Right kidney (tissue), 1 donor: ENCODE measurements around the gene PLOD1.
"Not testable (repeated sequence)": the region's sequence is repeated elsewhere in the genome, so short reads cannot be mapped to it uniquely, and the experiment has no call there.

Experiments
- DNase-seq: peaks from one replicate; pipeline ENCODE4 v3.0.0-alpha.2; 2016

The PLOD1 gene

GRCh38 chr1:11938722-11939526 is 4.4 kb downstream of the PLOD1 start:
- no peak for DNase-seq

GRCh38 chr1:11939794-11940193 is 5.3 kb downstream of the PLOD1 start:
- not testable (repeated sequence) for DNase-seq

DNA sequence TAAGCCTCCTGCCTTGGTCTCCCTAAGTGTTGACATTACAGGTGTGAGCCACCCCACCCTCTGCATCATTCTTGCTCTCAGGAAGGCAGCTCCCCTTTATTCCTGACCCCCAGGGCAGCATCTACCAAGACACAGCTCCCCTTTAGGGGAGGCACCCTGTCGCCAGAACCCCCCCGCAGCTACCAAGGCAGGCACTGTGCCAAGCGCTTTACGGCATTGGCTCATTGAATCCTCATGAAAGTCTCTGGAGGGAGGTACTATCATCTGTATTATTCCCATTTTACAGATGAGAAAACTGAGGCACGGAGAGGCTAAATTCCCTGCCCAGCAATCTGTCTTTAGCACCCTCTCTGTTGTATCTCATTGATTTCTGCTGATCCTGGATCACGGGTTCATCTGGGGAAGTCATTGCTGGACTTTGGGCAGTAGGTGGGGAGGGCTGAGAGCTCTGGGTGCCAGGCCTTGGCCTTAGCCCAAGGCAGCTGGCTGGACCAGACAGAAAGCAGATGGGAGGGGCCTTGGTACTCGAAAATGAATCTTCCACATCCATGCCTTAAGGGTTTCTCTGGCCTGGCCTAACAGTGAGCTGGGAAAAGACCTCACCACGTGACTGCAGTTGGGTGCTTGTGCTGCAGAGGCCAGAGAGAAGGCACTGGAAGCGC is 5.9 kb downstream of the PLOD1 start:
- no peak for DNase-seq

DNA sequence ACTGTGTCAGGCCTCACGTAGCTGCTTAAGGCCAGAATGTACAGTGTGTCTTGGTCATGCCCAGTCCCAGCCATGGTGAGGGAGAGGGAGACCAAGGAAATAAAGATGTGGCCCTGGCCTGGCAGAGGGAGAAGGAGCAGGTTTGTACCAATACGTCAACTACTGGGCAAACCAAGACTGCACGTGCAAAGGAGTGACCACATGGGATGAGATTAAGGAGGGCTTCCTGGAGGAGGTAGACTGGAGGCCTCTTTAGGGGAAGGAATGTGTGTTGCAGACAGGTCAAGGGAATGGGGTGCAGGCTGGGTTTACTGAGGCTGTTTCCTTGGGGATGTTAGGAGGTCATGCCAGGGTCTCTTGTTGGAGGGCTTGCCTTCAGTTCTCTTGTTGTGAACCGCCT is 7.8 kb downstream of the PLOD1 start:
- DNase-seq = no peak

- no peak for DNase-seq
These were observed 9.1 kb downstream of the PLOD1 start for GRCh38 chr1:11943619-11944018.

DNA sequence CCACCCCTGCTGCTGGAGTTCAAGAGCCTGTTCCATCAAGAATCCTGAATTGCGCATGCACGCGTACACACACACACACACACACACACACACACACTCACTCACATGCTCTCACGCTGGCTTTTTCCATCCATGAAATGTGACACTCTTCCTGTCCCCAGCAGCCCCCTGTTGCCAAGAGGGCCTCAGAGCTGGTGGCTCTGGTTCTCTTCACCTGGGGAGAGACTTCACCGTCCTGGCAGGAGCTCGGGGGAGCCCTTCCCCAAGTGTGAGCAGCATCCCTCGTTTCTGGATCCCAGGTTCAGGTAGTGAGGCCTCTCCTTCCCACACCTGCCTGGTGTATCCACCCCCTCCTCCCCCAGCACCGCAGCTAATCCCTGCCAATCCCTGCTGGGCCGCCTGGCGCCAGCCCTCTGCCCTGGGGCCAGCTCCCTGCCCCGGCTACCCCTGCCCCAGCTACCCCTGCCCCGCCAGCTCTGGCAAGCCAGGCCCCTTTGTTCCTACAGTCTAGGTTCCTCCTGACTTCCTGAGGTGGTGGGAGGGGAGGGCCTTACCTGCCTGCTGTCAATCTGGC is 9.9 kb downstream of the PLOD1 start:
- peak; percentile 71 for DNase-seq

GRCh38 chr1:11946647-11947046 is 12.1 kb downstream of the PLOD1 start:
- no peak for DNase-seq

- no peak for DNase-seq
These were observed 14.4 kb downstream of the PLOD1 start for GRCh38 chr1:11948822-11949458.

DNA sequence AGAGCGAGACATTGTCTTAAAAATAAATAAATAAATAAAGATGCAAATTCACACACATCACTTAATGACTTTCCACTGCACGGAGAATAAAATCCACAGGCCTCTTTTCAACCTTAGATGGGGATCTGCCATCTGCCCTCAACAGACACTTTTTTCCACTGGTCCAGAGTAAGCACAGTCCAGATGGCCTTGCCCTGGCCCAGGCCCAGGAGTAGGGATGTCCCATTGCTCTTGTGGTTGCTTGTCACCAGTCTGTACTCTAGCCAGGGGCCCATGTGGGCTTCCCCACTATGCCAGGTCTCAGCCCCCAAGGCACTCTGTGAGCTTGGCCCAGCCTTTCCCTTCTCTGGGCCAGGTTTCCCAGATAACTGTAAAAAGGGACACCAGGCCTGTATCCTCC is 17.4 kb downstream of the PLOD1 start:
- no peak for DNase-seq

- no peak for DNase-seq
These were observed 18.1 kb downstream of the PLOD1 start for GRCh38 chr1:11952455-11953109.

DNA sequence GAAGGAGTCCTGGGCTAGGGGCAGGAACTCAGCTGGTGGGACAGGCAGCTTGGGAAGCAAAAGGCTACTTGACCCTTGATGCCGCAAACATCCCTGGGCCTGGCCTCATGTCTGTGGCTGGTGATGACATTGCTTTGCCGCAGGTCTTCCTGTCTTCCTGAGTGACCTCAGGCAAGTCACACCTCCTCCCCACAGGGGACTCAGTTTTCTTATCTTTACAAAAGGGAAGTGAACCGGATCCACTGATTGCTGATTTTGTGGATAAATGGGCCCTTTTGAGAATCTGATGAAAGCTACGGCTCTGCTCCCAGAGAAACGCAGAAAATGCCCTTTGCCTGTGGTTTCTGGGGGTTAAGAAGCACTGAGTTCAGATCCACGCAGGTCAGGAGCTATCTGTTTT is 20.7 kb downstream of the PLOD1 start:
- DNase-seq = no peak

GRCh38 chr1:11957398-11957797 is 22.9 kb downstream of the PLOD1 start:
- no peak for DNase-seq

DNA sequence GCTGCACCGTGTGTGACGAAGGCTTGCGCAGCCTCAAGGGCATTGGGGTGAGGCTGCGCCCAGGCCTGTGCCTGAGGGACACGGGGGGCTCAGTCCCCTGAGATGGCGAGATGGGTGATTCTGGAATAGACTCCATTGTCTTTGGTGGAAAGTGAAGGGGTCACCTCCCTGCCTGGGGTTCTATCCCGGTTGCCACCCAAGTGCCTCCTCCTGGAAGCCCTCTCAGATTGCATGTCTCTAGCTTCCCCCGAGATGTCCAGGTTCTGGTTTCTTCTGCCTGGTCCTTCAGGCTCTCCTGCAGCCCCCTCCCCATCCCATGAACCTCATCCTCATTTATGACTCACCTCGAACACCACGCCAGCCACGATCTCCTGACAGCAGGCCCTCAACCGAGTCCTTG is 23.4 kb downstream of the PLOD1 start:
- no peak for DNase-seq

DNA sequence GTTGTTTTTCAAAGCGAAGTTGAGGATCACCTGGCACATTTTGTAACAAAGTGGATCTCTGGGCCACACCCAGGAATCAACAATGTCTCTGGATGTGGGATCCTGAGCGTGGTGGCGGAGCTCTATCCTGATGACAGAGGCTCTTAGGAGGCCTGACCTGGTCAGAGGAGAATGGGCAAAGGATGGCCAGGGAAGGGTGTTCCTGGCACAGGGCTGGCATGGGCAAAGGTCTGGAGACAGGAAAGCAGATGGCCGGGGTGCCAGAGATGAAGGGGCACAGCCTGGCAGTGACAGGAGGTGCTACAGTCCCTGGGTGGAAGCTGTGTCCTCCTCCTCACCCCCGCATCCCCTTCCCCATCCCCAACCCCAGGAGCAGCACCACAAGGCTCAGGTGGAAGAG is 25.8 kb downstream of the PLOD1 start:
- DNase-seq = no peak

GRCh38 chr1:11960715-11961114 is 26.2 kb downstream of the PLOD1 start:
- no peak for DNase-seq

GRCh38 chr1:11961230-11961629 is 26.7 kb downstream of the PLOD1 start:
- DNase-seq = peak; percentile 22

GRCh38 chr1:11963622-11964021 is 29.1 kb downstream of the PLOD1 start:
- DNase-seq = no peak

DNA sequence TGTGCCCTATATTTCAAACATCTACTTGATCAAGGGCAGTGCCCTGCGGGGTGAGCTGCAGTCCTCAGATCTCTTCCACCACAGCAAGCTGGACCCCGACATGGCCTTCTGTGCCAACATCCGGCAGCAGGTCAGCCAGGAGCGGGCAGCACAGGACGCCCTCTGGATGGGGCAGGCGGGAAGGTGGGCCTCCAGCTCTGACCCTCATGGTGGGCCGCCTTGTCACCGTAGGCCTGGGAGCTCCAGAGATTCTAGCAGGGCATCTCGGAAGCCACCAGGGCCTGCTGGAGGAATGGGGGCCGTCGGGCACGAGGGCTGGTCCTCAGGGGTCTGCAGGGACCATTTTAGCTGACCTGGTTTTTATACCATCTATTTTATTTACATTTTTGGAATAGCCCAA is 30.1 kb downstream of the PLOD1 start:
- no peak for DNase-seq

- peak; percentile 32 for DNase-seq
These were observed 32.6 kb downstream of the PLOD1 start for GRCh38 chr1:11967028-11967547.

DNA sequence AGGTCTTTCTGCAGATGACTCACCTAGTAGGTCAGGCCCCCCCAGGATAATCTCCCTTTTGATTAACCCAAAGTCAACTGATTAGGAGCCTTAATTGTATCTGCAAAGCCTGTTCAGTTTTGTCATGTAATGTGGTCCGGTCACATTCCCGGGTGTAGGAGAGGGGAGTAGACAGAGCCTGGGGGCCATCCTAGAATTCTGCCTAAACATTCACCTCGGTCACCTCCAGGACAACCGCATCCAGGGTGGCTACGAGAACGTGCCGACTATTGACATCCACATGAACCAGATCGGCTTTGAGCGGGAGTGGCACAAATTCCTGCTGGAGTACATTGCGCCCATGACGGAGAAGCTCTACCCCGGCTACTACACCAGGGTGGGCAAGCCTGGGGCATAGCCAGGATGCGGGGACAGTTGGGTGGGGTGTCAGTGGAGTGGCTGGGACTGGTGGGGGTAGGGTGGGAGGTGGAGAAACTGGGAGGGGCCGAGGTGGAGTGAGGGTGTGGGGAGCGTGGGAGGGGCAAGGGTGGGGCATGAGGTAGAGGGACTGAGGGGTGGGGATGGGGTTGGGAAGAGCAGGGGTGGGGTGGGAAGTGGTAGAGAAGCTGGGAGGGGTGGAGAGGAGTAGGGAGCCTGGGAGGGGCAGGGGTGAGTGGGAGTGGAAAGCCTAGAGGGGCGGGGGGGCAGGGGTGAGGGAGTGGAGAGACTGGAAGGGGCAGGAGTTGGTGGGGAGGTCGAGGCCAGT is 36.1 kb downstream of the PLOD1 start:
- no peak for DNase-seq

GRCh38 chr1:11977625-11978024 is 43.1 kb downstream of the PLOD1 start:
- DNase-seq = no peak

- no peak for DNase-seq
These were observed 43.8 kb downstream of the PLOD1 start for GRCh38 chr1:11978301-11978700.
